HCT116 (cell line): ENCODE results near the gene MICA. TPM values are rescaled to one million over a fixed set of nuclear protein-coding genes. Genes with fewer than 3 reads are reported as not detected.

Experiments
- ATAC-seq: fragments of 200-7000 bp; cut with Tn5 transposase; 2 replicates; pipeline ENCODE4 v1.9.1; 2020; ENCODE audit warnings: mild to moderate bottlenecking, moderate library complexity
- BruUV-seq: library from RNA; stranded (reverse); fragments of 400-500 nt; replicated peaks from 2 replicates; lab custom pipeline; 2021; lab: Mats Ljungman, UMichigan
- CTCF ChIA-PET: fragments of 300-600 bp; sonication (Branson Sonifier 250); formaldehyde crosslinking; loops from one replicate; lab custom pipeline; 2021; ENCODE audit warnings: antibody characterized with exemption; lab: Charles Lee
- POLR2A ChIA-PET: fragments of 300-600, 350-600 bp; sonication (Branson Sonifier 250); formaldehyde crosslinking; loops from one replicate; lab custom pipeline; 2021; ENCODE audit warnings: antibody characterized with exemption; lab: Charles Lee
- RAD21 ChIA-PET, 2 experiments: fragments of 300-600 bp; sonication (Branson Sonifier 250); formaldehyde crosslinking; loops; one replicate each; lab custom pipeline; 2023; ENCODE audit warnings: low total read pairs in 2 of 2; ENCODE audit not compliant: uncharacterized antibody in 2 of 2, unreplicated experiment in 2 of 2, low non-redundant PET in 1 of 2; lab: Charles Lee
- DNase-seq: peaks from one replicate; pipeline ENCODE4 v3.0.0-alpha.2; 2010; ENCODE audit warnings: low read depth, low spot score
- H2AFZ ChIP-seq: fragments of 200-600 bp; shearing (Covaris generic), sonication (generic); 2 replicates; pipeline ENCODE4 v1.6.1; 2017; ENCODE audit warnings: low read depth, mixed run types, mixed read lengths, antibody characterized with exemption, low read length; ENCODE audit not compliant: poor library complexity, severe bottlenecking
- H3K27ac ChIP-seq: 2 replicates; pipeline ENCODE4 v1.5.1; 2012; ENCODE audit warnings: low read depth, low read length
- H3K27me3 ChIP-seq: fragments of 200-600 bp; sonication (generic); 2 replicates; pipeline ENCODE4 v1.6.1; 2016; ENCODE audit warnings: mixed run types, low read length, mixed read lengths; ENCODE audit not compliant: insufficient read depth
- H3K36me3 ChIP-seq, 2 experiments: fragments of 200-500 bp in 1 of 2; fragments of 200-600 bp in 1 of 2; sonication (Bioruptor generic) in 1 of 2; sonication (generic) in 1 of 2; 2 replicates each; pipeline versions ENCODE4 v1.5.1 to v1.6.1; 2014 to 2016; ENCODE audit warnings: low read length in 2 of 2, inconsistent platforms in 1 of 2, mixed read lengths in 1 of 2, mixed run types in 1 of 2; ENCODE audit not compliant: insufficient read depth in 2 of 2, control insufficient read depth in 1 of 2
- H3K4me1 ChIP-seq, 2 experiments: fragments of 200-600 bp in 1 of 2; sonication (generic) in 1 of 2; 2 replicates each; pipeline versions ENCODE4 v1.5.1 to v1.6.1; 2012 to 2017; ENCODE audit warnings: low read length in 2 of 2, inconsistent platforms in 1 of 2, mild to moderate bottlenecking in 1 of 2, mixed read lengths in 1 of 2, mixed run types in 1 of 2, moderate library complexity in 1 of 2; ENCODE audit not compliant: insufficient read depth in 2 of 2, control insufficient read depth in 1 of 2
- H3K4me2 ChIP-seq: fragments of 200-600 bp; sonication (generic); 2 replicates; pipeline ENCODE4 v1.6.1; 2017; ENCODE audit warnings: mixed run types, low read length, mixed read lengths
- H3K4me3 ChIP-seq, 2 experiments: fragments of 200-600 bp in 1 of 2; sonication (generic) in 1 of 2; replicated peaks in 1 of 2; 2 replicates each; pipeline ENCODE4 v1.5.1; 2011 to 2016; ENCODE audit warnings: low read length in 2 of 2, control low read depth in 1 of 2, low read depth in 1 of 2, mild to moderate bottlenecking in 1 of 2, mixed read lengths in 1 of 2, mixed run types in 1 of 2
- H3K79me2 ChIP-seq: fragments of 200-600 bp; sonication (generic); 2 replicates; pipeline ENCODE4 v1.6.1; 2017; ENCODE audit warnings: mild to moderate bottlenecking, mixed run types, low read length, moderate library complexity, mixed read lengths; ENCODE audit not compliant: insufficient read depth
- H3K9ac ChIP-seq: fragments of 200-600 bp; sonication (generic); 2 replicates; pipeline ENCODE4 v1.6.1; 2016; ENCODE audit warnings: low read length, mixed read lengths
- H3K9me2 ChIP-seq: fragments of 200-600 bp; sonication (generic), shearing (Covaris generic); 2 replicates; pipeline ENCODE4 v1.6.1; 2017; ENCODE audit warnings: mixed run types, mild to moderate bottlenecking, moderate library complexity; ENCODE audit not compliant: insufficient read depth
- H3K9me3 ChIP-seq, 2 experiments: fragments of 200-500 bp in 1 of 2; fragments of 200-600 bp in 1 of 2; sonication (Bioruptor generic) in 1 of 2; sonication (generic) in 1 of 2; 2 replicates each; pipeline ENCODE4 v1.6.1; 2014 to 2017; ENCODE audit warnings: low read length in 2 of 2, mixed read lengths in 2 of 2, inconsistent platforms in 1 of 2, low read depth in 1 of 2, mild to moderate bottlenecking in 1 of 2, mixed run types in 1 of 2, moderate library complexity in 1 of 2; ENCODE audit not compliant: control insufficient read depth in 1 of 2, insufficient read depth in 1 of 2
- H4K20me1 ChIP-seq: fragments of 200-600 bp; sonication (generic), shearing (Covaris generic); 2 replicates; pipeline ENCODE4 v1.6.1; 2017; ENCODE audit warnings: mixed run types, mild to moderate bottlenecking, moderate library complexity; ENCODE audit not compliant: insufficient read depth
- ATF3 ChIP-seq: IDR thresholded peaks from 2 replicates; pipeline ENCODE4 v1.6.1; 2012
- CBX3 ChIP-seq: IDR thresholded peaks from 2 replicates; pipeline ENCODE4 v1.6.1; 2012; ENCODE audit warnings: low read depth
- EZH2 ChIP-seq: fragments of 200-600 bp; sonication (generic); IDR thresholded peaks from 2 replicates; pipeline ENCODE4 v1.6.1; 2017; ENCODE audit warnings: antibody characterized with exemption, mixed run types
- EZH2phosphoT487 ChIP-seq: fragments of 200-600 bp; IDR thresholded peaks from 2 replicates; pipeline ENCODE4 v1.6.1; 2018; ENCODE audit warnings: antibody characterized with exemption, borderline replicate concordance
- FOSL1 ChIP-seq: IDR thresholded peaks from 2 replicates; pipeline ENCODE4 v1.6.1; 2012; ENCODE audit warnings: low read depth
- JUND ChIP-seq: IDR thresholded peaks from 2 replicates; pipeline ENCODE4 v1.6.1; 2012
- MAX ChIP-seq: IDR thresholded peaks from 2 replicates; pipeline ENCODE4 v1.6.1; 2012
- POLR2A ChIP-seq: IDR thresholded peaks from 2 replicates; pipeline ENCODE4 v1.7.0; 2011; ENCODE audit warnings: borderline replicate concordance; ENCODE audit not compliant: insufficient read depth, insufficient read length; ENCODE audit errors: extremely low read depth
- POLR2AphosphoS5 ChIP-seq: IDR thresholded peaks from 2 replicates; pipeline ENCODE4 v1.6.1; 2011; ENCODE audit warnings: mild to moderate bottlenecking, low read depth, low read length, moderate library complexity
- REST ChIP-seq: IDR thresholded peaks from 2 replicates; pipeline ENCODE4 v1.6.1; 2012; ENCODE audit warnings: low read depth
- SIN3A ChIP-seq: IDR thresholded peaks from 2 replicates; pipeline ENCODE4 v1.6.1; 2012; ENCODE audit warnings: low read depth
- SP1 ChIP-seq: IDR thresholded peaks from 2 replicates; pipeline ENCODE4 v1.6.1; 2012; ENCODE audit warnings: low read depth
- SRF ChIP-seq: IDR thresholded peaks from 2 replicates; pipeline ENCODE4 v1.6.1; 2012; ENCODE audit warnings: low read depth
- TCF7L2 ChIP-seq: IDR thresholded peaks from 2 replicates; pipeline ENCODE4 v1.7.0; 2011; ENCODE audit warnings: borderline replicate concordance, inconsistent platforms; ENCODE audit not compliant: insufficient read depth, insufficient read length; ENCODE audit errors: extremely low read depth
- YY1 ChIP-seq: IDR thresholded peaks from 2 replicates; pipeline ENCODE4 v1.6.1; 2011; ENCODE audit warnings: low read length, low read depth, moderate library complexity, mild to moderate bottlenecking; ENCODE audit not compliant: insufficient replicate concordance; ENCODE audit errors: extremely low read depth
- ZBTB33 ChIP-seq: IDR thresholded peaks from 2 replicates; pipeline ENCODE4 v1.6.1; 2011; ENCODE audit warnings: mild to moderate bottlenecking, low read length, moderate library complexity; ENCODE audit not compliant: insufficient replicate concordance; ENCODE audit errors: extremely low read depth
- ZFX ChIP-seq: fragments of 450-650 bp; IDR thresholded peaks from 2 replicates; pipeline ENCODE4 v1.6.1; 2017
- ZNF274 ChIP-seq: fragments of 200-500 bp; sonication (Bioruptor generic); IDR thresholded peaks from 2 replicates; pipeline ENCODE4 v1.6.1; 2014; ENCODE audit warnings: mild to moderate bottlenecking, low read depth, low read length, inconsistent platforms
- intact Hi-C: fragments of 100-400 bp; cut with micrococcal nuclease; formaldehyde crosslinking; loops from 2 replicates; pipeline ENCODE4 v1.10.0; 2022
- total RNA-seq: library from RNA; stranded (reverse); gene quantifications from one replicate; pipeline ENCODE4 v1.2.1, GENCODE V29; 2021; ENCODE audit not compliant: unreplicated experiment
- TF ChIP-seq, protein P1 (sequence below), 3 experiments: fragments of 200-600 bp in 1 of 3; sonication (generic) in 1 of 3; IDR thresholded peaks in 2 of 3; conservative IDR thresholded peaks in 1 of 3; 2 replicates each; pipeline ENCODE4 v1.5.1; 2012 to 2017; ENCODE audit warnings: low read depth in 2 of 3, low read length in 2 of 3, antibody characterized with exemption in 1 of 3, borderline replicate concordance in 1 of 3, control low read depth in 1 of 3, mild to moderate bottlenecking in 1 of 3, mixed read lengths in 1 of 3, mixed run types in 1 of 3, moderate library complexity in 1 of 3; ENCODE audit not compliant: insufficient read depth in 1 of 3

Gene MICA
- total RNA-seq, 1 experiment from 2014 or later = 24.1 TPM

- TF ChIP-seq POLR2A (no peak), TCF7L2 (no peak), POLR2AphosphoS5 (no peak), CBX3 (no peak), EZH2phosphoT487 (no peak), SIN3A (no peak), SP1 (no peak), ZBTB33 (no peak), EZH2 (no peak), ZFX (no peak), ZNF274 (no peak), JUND (no peak), MAX (no peak), FOSL1 (no peak), YY1 (no peak), REST (no peak), SRF (no peak), ATF3 (no peak)
- TF ChIP-seq, protein P1, sequence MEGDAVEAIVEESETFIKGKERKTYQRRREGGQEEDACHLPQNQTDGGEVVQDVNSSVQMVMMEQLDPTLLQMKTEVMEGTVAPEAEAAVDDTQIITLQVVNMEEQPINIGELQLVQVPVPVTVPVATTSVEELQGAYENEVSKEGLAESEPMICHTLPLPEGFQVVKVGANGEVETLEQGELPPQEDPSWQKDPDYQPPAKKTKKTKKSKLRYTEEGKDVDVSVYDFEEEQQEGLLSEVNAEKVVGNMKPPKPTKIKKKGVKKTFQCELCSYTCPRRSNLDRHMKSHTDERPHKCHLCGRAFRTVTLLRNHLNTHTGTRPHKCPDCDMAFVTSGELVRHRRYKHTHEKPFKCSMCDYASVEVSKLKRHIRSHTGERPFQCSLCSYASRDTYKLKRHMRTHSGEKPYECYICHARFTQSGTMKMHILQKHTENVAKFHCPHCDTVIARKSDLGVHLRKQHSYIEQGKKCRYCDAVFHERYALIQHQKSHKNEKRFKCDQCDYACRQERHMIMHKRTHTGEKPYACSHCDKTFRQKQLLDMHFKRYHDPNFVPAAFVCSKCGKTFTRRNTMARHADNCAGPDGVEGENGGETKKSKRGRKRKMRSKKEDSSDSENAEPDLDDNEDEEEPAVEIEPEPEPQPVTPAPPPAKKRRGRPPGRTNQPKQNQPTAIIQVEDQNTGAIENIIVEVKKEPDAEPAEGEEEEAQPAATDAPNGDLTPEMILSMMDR (IDR thresholded peaks at IDR 0.05 in 2 of 3, conservative IDR thresholded peaks at IDR 0.05 in 1 of 3; ENCODE audit: borderline replicate concordance in 1 of 3, insufficient read depth in 1 of 3, low read depth in 2 of 3, low read length in 2 of 3) = no peak
- Histone ChIP-seq H3K9me3 (no peaks in the 10 kb centered on the region), H3K4me1 (peaks cover 0 to 12% of the 10 kb centered on the region in 2 experiments; a peak in 1 of 4 replicates), H4K20me1 (no peaks in the 10 kb centered on the region), H3K9me2 (no peaks in the 10 kb centered on the region), H3K4me3 (no peak overlapping the region), H3K9ac (no peak overlapping the region), H3K27ac (no peak overlapping the region), H3K36me3 (no peaks in the 10 kb centered on the region), H2AFZ (no peak overlapping the region), H3K79me2 (no peaks in the 10 kb centered on the region), H3K4me2 (no peak overlapping the region), H3K27me3 (no peaks in the 10 kb centered on the region)
- intact Hi-C loops = no loop called here
- RAD21 ChIA-PET = no interaction called here
- ATAC-seq (no peak), DNase-seq (no peak)
- CTCF ChIA-PET = no interaction called here
- no TSS peak for BruUV-seq
- POLR2A ChIA-PET = interaction anchor here (1.2 kb wide), 2 partner anchors 159 to 166 kb away, joined by 4 to 5 read pairs; no protein-coding TSS in a partner anchor
Measured at GRCh38 chr6:31362751-31363150, 40.6 kb upstream of the MICA start.
